Thoracic aorta (tissue), 2 donors: ENCODE measurements around the gene FARS2. TPM values are rescaled to one million over a fixed set of nuclear protein-coding genes. Genes with fewer than 3 reads are reported as not detected.

Experiments
- ATAC-seq: fragments of 150-250 bp; one replicate; pipeline ENCODE4 v1.8.0; 2017; ENCODE audit warnings: low read depth; ENCODE audit not compliant: insufficient number of reproducible peaks, low FRiP score
- DNase-seq: peaks from one replicate; pipeline ENCODE4 v3.0.0-alpha.2; 2020; ENCODE audit warnings: low spot score
- H3K27ac ChIP-seq, 2 donors: fragments of 200-600 bp; sonication (generic); 1 replicate in 1 of 2; 2 replicates in 1 of 2; pipeline ENCODE4 v1.5.1; 2016; ENCODE audit warnings: mild to moderate bottlenecking in 2 of 2, moderate library complexity in 2 of 2
- H3K27me3 ChIP-seq: fragments of 200-600 bp; sonication (generic); replicated peaks from 2 replicates; pipeline ENCODE4 v1.6.0; 2016; ENCODE audit warnings: mild to moderate bottlenecking; ENCODE audit not compliant: insufficient read depth
- H3K36me3 ChIP-seq: fragments of 200-600 bp; sonication (generic); one replicate; pipeline ENCODE4 v1.5.1; 2016
- H3K4me1 ChIP-seq, 2 donors: fragments of 200-600 bp; sonication (generic); 1 replicate in 1 of 2; 2 replicates in 1 of 2; pipeline versions ENCODE4 v1.5.1 to v1.6.0; 2016; ENCODE audit warnings: low read depth in 2 of 2, mild to moderate bottlenecking in 1 of 2; ENCODE audit not compliant: control insufficient read depth in 1 of 2
- H3K4me3 ChIP-seq: fragments of 200-600 bp; sonication (generic); 2 replicates; pipeline ENCODE4 v1.5.1; 2016; ENCODE audit warnings: mild to moderate bottlenecking
- H3K9me3 ChIP-seq: fragments of 200-600 bp; sonication (generic); 2 replicates; pipeline ENCODE4 v1.5.1; 2016
- CTCF ChIP-seq: fragments of 200-600 bp; sonication (generic); IDR thresholded peaks from one replicate; pipeline ENCODE4 v1.5.1; 2019; ENCODE audit warnings: antibody characterized with exemption
- total RNA-seq, 2 donors: library from RNA; depleted of rRNA; stranded (reverse); fragments of >200 nt; gene quantifications; one replicate each; pipeline versions ENCODE4 v1.1.0 to v1.2.3, GENCODE V29; 2016

FARS2 gene
- total RNA-seq, 2 donors from 2014 or later, result 10.4 to 11.6 TPM

- H3K4me1 ChIP-seq, result peaks cover 0 to under 1% of the 10 kb centered on the region in 2 donors
- H3K27me3 ChIP-seq, result no peaks in the 10 kb centered on the region
- H3K9me3 ChIP-seq, result no peaks in the 10 kb centered on the region
- no peak for ATAC-seq
- no peak overlapping the region for H3K27ac ChIP-seq
- no peak for TF ChIP-seq CTCF
- no peak overlapping the region for H3K4me3 ChIP-seq
- DNase-seq, result no peak
- no peaks in the 10 kb centered on the region for H3K36me3 ChIP-seq
These were observed 232.5 kb downstream of the FARS2 start for GRCh38 chr6:5493806-5494205.

GRCh38 chr6:5497896-5498578, 236.7 kb downstream of the FARS2 start:
- no peak overlapping the region for H3K27ac ChIP-seq
- H3K9me3 ChIP-seq, result no peaks in the 10 kb centered on the region
- H3K4me1 ChIP-seq, result peaks cover 5% of the 10 kb centered on the region in 2 donors
- no peak for DNase-seq
- no peaks in the 10 kb centered on the region for H3K27me3 ChIP-seq
- no peak overlapping the region for H3K4me3 ChIP-seq
- TF ChIP-seq CTCF, result no peak
- no peak for ATAC-seq
- no peaks in the 10 kb centered on the region for H3K36me3 ChIP-seq

GRCh38 chr6:5498579-5498899, 237.2 kb downstream of the FARS2 start:
- H3K36me3 ChIP-seq, result no peaks in the 10 kb centered on the region
- no peaks in the 10 kb centered on the region for H3K27me3 ChIP-seq
- peaks cover 5% of the 10 kb centered on the region in 2 donors for H3K4me1 ChIP-seq
- H3K27ac ChIP-seq, result no peak overlapping the region
- no peak for TF ChIP-seq CTCF
- DNase-seq, result no peak
- no peak for ATAC-seq
- H3K9me3 ChIP-seq, result no peaks in the 10 kb centered on the region
- no peak overlapping the region for H3K4me3 ChIP-seq

- Histone ChIP-seq H3K4me3 (no peak overlapping the region), H3K36me3 (no peaks in the 10 kb centered on the region), H3K4me1 (peaks cover 5% of the 10 kb centered on the region in 2 donors), H3K27ac (peak overlapping the region in 1 of 2 donors; percentile 18), H3K9me3 (no peaks in the 10 kb centered on the region), H3K27me3 (no peaks in the 10 kb centered on the region)
- no peak for ATAC-seq
- DNase-seq, result no peak
- no peak for TF ChIP-seq CTCF
These were observed 238.5 kb downstream of the FARS2 start for GRCh38 chr6:5499644-5500306.

GRCh38 chr6:5501837-5502236, 240.5 kb downstream of the FARS2 start:
- no peak overlapping the region for H3K27ac ChIP-seq
- no peak for TF ChIP-seq CTCF
- H3K9me3 ChIP-seq, result no peaks in the 10 kb centered on the region
- H3K27me3 ChIP-seq, result no peaks in the 10 kb centered on the region
- peaks cover 5% of the 10 kb centered on the region in 2 donors for H3K4me1 ChIP-seq
- ATAC-seq (no peak), DNase-seq (no peak)
- no peaks in the 10 kb centered on the region for H3K36me3 ChIP-seq
- no peak overlapping the region for H3K4me3 ChIP-seq
